ENCODE measurements around the gene MSI2.

The MSI2 gene

GRCh38 chr17:57400648-57401047 lies 144.3 kb downstream of the MSI2 start:
- no peak for TF ChIP-seq ZFP3 (CRISPR knock-in tag; IDR thresholded peaks at IDR 0.05)
- TF ChIP-seq CSRNP3 (CRISPR knock-in tag; IDR thresholded peaks at IDR 0.05): no peak
- no peak for TF ChIP-seq PPARA (CRISPR knock-in tag; IDR thresholded peaks at IDR 0.05; ENCODE audit: borderline replicate concordance)
- no peak for TF ChIP-seq GLIS3 (CRISPR knock-in tag; IDR thresholded peaks at IDR 0.05)

GRCh38 chr17:57401556-57402488 lies 145.5 kb downstream of the MSI2 start:
- TF ChIP-seq TSHZ2 (CRISPR knock-in tag; IDR thresholded peaks at IDR 0.05) (no peak), ZNF8 (CRISPR knock-in tag; IDR thresholded peaks at IDR 0.05) (no peak), ESRRG (CRISPR knock-in tag; IDR thresholded peaks at IDR 0.05) (no peak), CSRNP3 (CRISPR knock-in tag; IDR thresholded peaks at IDR 0.05) (no peak), BACH2 (CRISPR knock-in tag; IDR thresholded peaks at IDR 0.05; ENCODE audit: borderline replicate concordance) (no peak), ZFP30 (CRISPR knock-in tag; IDR thresholded peaks at IDR 0.05) (no peak), ZFP3 (CRISPR knock-in tag; IDR thresholded peaks at IDR 0.05) (no peak), RARB (CRISPR knock-in tag; IDR thresholded peaks at IDR 0.05) (no peak), PPARA (CRISPR knock-in tag; IDR thresholded peaks at IDR 0.05; ENCODE audit: borderline replicate concordance) (no peak), GLIS3 (CRISPR knock-in tag; IDR thresholded peaks at IDR 0.05) (no peak), OSR1 (CRISPR knock-in tag; IDR thresholded peaks at IDR 0.05) (no peak), ARNTL (CRISPR knock-in tag; IDR thresholded peaks at IDR 0.05; ENCODE audit: borderline replicate concordance, low read depth) (no peak)
- no peak; the same call in 2 of the 3 replicates for ATAC-seq

More at GRCh38 chr17:57400648-57401047, 144.3 kb downstream of the MSI2 start:
- ATAC-seq: no peak

- no peak for TF ChIP-seq ISL1 (CRISPR knock-in tag; IDR thresholded peaks at IDR 0.05)
- no peak for TF ChIP-seq ZC3H10 (CRISPR knock-in tag; IDR thresholded peaks at IDR 0.05)
- no peak for TF ChIP-seq CREB5 (CRISPR knock-in tag; IDR thresholded peaks at IDR 0.05; ENCODE audit: low read depth)
- no peak for ATAC-seq
These were observed 146.4 kb downstream of the MSI2 start for GRCh38 chr17:57402681-57403180.

GRCh38 chr17:57403236-57403635 lies 146.9 kb downstream of the MSI2 start:
- ATAC-seq: no peak
- TF ChIP-seq ESRRG (CRISPR knock-in tag; IDR thresholded peaks at IDR 0.05) (no peak), GLIS3 (CRISPR knock-in tag; IDR thresholded peaks at IDR 0.05) (no peak), ZNF70 (CRISPR knock-in tag; IDR thresholded peaks at IDR 0.05) (no peak), POU6F1 (CRISPR knock-in tag; IDR thresholded peaks at IDR 0.05; ENCODE audit: borderline replicate concordance, low read depth) (no peak), TSHZ2 (CRISPR knock-in tag; IDR thresholded peaks at IDR 0.05) (no peak), PATZ1 (CRISPR knock-in tag; IDR thresholded peaks at IDR 0.05; ENCODE audit: borderline replicate concordance) (no peak), ZFP30 (CRISPR knock-in tag; IDR thresholded peaks at IDR 0.05) (no peak), OSR1 (CRISPR knock-in tag; IDR thresholded peaks at IDR 0.05) (no peak), TOX (CRISPR knock-in tag; IDR thresholded peaks at IDR 0.05; ENCODE audit: borderline replicate concordance) (no peak), ZNF565 (CRISPR knock-in tag; conservative IDR thresholded peaks at IDR 0.05; ENCODE audit: low read depth) (no peak)
